ENCODE data around the gene CLDN6. TPM values are rescaled to one million over a fixed set of nuclear protein-coding genes. Genes with fewer than 3 reads are reported as not detected.

CLDN6 gene
- total RNA-seq, 1 donor from 2014 or later = 257 TPM

GRCh38 chr16:2977440-2977839, 40.5 kb downstream of the CLDN6 start:
- Mint-ChIP-seq H3K27ac (no peak overlapping the region), H3K4me1 (peaks cover 24% of the 10 kb centered on the region), H3K27me3 (ENCODE audit: low read depth) (no peaks in the 10 kb centered on the region), H3K4me3 (no peak overlapping the region), H3K9me3 (no peaks in the 10 kb centered on the region), H3K36me3 (no peaks in the 10 kb centered on the region)
- TF ChIP-seq CTCF (IDR thresholded peaks at IDR 0.05; ENCODE audit: unreplicated experiment) = no peak
- DNase-seq (ENCODE audit: low spot score in 2 of 2, unreplicated experiment in 2 of 2) = no peak

DNA sequence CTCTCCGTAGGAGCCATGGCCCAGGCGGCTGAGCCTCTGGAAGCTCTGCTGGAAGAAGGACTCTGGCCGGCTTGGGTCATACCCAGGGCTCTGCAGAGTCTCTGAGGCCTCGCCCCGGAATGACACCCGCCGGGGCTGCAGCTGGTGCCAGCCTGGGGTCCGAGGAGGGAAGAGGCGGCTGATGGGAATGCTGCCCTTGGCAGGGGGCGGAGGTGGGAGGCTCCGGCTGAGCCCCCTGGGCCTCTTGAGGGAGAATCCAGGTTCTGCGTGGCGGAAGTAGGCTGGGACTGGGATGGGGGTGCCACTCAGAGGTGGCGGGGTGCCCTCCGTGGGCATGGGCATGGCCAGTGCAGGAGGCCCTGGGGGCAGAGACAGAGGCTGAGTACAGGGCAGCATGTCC, 41.3 kb downstream of the CLDN6 start:
- peaks cover 1% of the 10 kb centered on the region for H3K36me3 Mint-ChIP-seq
- DNase-seq (ENCODE audit: low spot score in 2 of 2, unreplicated experiment in 2 of 2) = no peak
- no peaks in the 10 kb centered on the region for H3K9me3 Mint-ChIP-seq
- TF ChIP-seq CTCF (IDR thresholded peaks at IDR 0.05; ENCODE audit: unreplicated experiment) = no peak
- H3K27ac Mint-ChIP-seq = no peak overlapping the region
- peaks cover 21% of the 10 kb centered on the region for H3K4me1 Mint-ChIP-seq
- H3K4me3 Mint-ChIP-seq = no peak overlapping the region
- H3K27me3 Mint-ChIP-seq (ENCODE audit: low read depth) = no peaks in the 10 kb centered on the region

DNA sequence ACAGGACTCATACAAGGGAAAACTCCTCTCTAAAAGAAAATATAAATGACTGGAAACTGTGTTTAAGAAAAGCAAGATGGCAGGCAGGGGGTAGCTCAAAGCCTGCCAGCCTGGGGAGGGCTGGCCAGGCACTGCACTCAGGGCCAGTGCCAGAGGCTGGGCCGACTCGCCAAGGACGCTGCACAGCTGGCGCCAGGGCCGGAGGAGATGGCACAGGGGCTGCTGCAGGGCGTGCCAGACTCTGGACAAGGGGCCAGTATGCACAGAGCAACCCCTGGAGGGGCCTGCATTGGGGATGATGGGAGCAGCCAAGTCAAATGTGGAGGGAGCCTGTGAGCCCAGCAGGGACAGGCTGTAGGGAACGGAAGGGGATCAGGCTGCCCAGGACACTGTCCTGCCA, 41.8 kb downstream of the CLDN6 start:
- Mint-ChIP-seq H3K9me3 (no peaks in the 10 kb centered on the region), H3K27me3 (ENCODE audit: low read depth) (no peaks in the 10 kb centered on the region), H3K27ac (no peak overlapping the region), H3K4me3 (no peak overlapping the region), H3K36me3 (peaks cover 1% of the 10 kb centered on the region), H3K4me1 (peaks cover 17% of the 10 kb centered on the region)
- no peak for TF ChIP-seq CTCF (IDR thresholded peaks at IDR 0.05; ENCODE audit: unreplicated experiment)
- DNase-seq (ENCODE audit: low spot score in 2 of 2, unreplicated experiment in 2 of 2) = no peak

- Mint-ChIP-seq H3K27ac (no peak overlapping the region), H3K9me3 (no peaks in the 10 kb centered on the region), H3K27me3 (ENCODE audit: low read depth) (no peaks in the 10 kb centered on the region), H3K4me3 (no peak overlapping the region), H3K36me3 (peaks cover 1% of the 10 kb centered on the region), H3K4me1 (peaks cover 11% of the 10 kb centered on the region)
- TF ChIP-seq CTCF (IDR thresholded peaks at IDR 0.05; ENCODE audit: unreplicated experiment) = no peak
- DNase-seq (ENCODE audit: low spot score in 2 of 2, unreplicated experiment in 2 of 2) = no peak
Measured at GRCh38 chr16:2975161-2975795, 42.7 kb downstream of the CLDN6 start.

GRCh38 chr16:2974319-2975056, 43.5 kb downstream of the CLDN6 start:
- no peak for TF ChIP-seq CTCF (IDR thresholded peaks at IDR 0.05; ENCODE audit: unreplicated experiment)
- DNase-seq (ENCODE audit: low spot score in 2 of 2, unreplicated experiment in 2 of 2) = no peak
- H3K27me3 Mint-ChIP-seq (ENCODE audit: low read depth) = no peaks in the 10 kb centered on the region
- H3K27ac Mint-ChIP-seq = no peak overlapping the region
- no peaks in the 10 kb centered on the region for H3K9me3 Mint-ChIP-seq
- peaks cover 9% of the 10 kb centered on the region for H3K4me1 Mint-ChIP-seq
- H3K4me3 Mint-ChIP-seq = no peak overlapping the region
- H3K36me3 Mint-ChIP-seq = peaks cover 1% of the 10 kb centered on the region
